GM18519 (cell line): Measurements from ENCODE around the gene C5orf63.
"Not testable (repeated sequence)": the region's sequence is repeated elsewhere in the genome, so short reads cannot be mapped to it uniquely, and the experiment has no call there.

Experiments used
- ATAC-seq: cut with Tn5 transposase; IDR thresholded peaks from one replicate; pipeline ENCODE4 v1.9.1; 2021; ENCODE audit warnings: mild to moderate bottlenecking, moderate library complexity; ENCODE audit not compliant: unreplicated experiment, low FRiP score

Gene C5orf63

DNA sequence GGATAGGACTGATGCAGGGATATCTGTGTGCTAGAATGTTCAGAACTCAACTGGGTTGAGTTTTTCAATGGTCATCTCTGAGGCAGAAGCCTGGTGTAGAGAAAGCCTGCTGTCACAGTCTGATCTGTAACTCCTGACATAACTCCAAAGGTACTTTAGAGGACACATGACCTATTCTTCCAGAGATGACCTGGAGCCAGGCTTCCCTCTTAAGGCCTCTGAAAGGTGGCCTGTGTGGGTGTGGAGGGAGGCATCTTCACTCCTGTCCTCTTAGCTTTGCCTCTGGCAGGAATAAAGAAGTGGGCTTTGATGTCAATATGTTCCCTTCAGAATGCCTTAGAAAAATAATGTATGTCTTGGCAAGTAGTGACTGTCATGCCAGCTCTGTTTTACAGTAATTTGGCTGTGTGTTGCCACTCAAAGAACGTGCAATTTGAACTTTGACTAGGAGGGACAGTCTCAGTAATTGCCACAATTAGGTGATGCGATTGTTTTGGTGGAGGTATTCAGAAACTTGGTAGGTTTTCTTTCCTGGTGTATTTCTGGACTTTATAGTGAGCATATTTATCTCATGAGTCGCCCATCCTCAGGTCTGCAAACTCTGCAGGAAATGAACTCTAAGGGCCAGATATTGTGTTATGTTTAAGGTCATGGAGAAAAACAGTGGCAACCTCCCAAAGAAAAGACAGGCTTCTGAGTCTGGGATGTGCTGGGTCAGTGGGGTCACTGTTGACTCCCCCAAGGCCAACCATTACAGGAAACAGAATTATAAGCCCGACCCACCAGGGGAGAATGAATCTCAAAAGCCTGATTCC lies 3.2 kb upstream of the C5orf63 start:
- ATAC-seq = no peak

DNA sequence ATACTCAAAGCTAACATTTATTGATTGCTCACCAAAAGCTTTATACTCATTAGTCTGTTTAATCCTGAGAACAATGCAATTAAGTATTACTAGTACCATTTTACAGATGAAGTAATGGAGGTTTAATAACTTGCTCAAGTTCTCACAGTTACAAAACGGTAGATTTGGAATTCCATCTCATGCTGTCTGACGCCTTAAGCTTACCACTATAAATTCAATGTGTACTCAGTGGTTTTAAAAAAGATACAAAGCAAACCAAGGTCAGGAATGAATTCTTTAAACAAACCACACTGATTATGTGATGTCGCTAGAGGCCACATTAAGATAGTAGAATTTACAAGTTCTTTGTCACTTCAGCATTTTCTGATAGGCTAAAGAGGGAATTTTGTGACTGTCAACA lies 1.2 kb upstream of the C5orf63 start:
- no peak for ATAC-seq

DNA sequence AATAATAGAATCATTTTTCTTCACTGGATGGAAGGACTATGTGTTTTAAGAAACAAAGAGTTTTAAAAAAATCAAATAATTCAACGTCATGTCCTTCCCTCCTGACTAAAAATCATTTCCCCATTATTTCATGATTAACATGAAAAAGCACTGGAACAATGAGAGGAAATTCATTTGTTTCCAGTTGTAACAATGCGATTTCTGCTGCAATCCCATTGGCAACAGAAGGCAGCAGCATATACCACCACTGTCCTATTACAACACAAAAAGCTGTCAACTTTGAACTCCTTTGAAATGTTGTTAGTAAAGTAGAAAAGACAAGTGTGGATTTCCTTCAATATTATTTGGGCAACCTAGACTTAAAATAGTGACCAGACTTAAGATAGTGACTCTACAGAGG lies 3.1 kb downstream of the C5orf63 start:
- no peak for ATAC-seq

DNA sequence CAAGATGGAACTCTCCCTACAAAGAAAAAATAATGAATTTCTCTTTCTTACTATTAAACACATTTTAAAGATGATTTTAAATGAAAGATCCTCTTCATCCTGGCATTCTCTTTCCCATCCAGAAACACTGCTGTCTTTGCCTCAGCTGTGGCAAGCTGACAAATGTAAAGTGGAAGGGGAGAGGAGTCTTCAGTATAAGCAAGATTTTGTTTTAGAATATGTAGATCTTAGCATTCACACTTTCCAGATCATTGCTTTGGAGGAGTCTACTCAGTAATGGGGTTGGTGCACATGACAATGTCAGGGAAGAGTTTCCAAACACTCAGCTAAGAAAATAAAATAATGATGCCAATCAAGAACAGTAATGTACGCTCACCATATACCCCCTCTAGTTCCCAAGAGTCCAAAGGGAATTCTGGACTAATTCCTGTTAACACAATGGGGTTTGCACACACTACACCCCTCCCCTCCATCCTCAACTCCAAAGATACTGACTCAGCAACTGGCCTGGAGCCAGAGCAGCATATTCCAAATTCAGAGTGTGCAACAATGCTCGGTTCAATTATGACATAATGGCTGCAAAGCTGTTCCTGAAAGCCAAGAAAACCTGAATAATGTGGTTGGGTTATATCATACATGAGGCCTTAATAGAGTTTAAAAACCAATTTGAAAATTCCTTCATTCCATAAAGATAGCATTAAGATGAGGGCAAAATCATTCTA lies 4.6 kb downstream of the C5orf63 start:
- no peak for ATAC-seq

DNA sequence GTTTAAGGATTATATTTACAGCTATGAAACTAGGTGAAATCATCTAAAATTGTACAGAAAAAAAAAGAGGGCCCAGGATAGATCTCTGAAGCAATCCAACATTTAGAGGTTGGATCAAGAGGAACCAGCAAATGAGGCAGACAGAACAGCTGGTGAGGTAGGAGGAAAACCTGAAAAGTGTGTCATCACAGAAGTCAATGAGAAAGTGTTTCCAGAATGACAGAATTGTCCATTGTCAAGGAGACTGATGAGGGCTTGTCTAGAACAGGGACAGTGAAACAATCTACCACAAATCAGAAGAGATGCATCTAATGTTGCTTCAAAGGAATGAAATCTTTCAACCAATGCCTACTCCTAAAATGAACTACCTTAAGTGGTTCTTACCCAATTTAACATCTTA lies 6.6 kb downstream of the C5orf63 start:
- no peak for ATAC-seq

- ATAC-seq = no peak
Observed at GRCh38 chr5:127064253-127064840, 9.0 kb downstream of the C5orf63 start.

DNA sequence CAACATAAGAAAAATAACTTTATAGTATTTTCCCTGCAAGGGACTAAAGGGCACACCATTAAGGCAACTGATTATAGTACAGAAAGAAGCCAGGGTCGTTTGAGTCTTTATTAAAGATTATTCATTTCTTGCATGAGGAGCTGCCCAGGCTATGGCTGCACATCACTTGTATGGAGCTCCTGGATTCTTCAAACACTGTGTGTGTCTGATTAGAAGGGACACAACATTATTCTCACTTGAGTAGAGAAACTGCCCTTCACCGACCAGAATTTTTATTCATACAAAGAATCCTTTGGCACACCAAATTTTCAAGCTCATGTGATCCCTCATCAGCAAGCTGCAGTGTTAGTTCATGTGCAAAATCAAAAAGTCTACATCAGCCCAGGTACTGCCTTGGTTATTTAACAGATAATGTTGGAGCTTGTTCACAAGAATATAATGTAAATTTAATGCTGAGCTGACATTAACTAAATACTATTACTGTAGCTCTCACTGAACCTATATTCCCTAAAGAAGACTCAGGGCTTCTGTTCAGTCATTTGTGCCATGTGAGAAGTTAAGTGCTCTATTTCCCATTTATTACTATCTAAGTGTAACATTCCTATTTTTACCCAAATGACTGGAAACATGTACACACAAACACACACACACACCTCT lies 9.9 kb downstream of the C5orf63 start:
- ATAC-seq = no peak

- no peak for ATAC-seq
Observed at GRCh38 chr5:127061956-127062355, 11.3 kb downstream of the C5orf63 start.

DNA sequence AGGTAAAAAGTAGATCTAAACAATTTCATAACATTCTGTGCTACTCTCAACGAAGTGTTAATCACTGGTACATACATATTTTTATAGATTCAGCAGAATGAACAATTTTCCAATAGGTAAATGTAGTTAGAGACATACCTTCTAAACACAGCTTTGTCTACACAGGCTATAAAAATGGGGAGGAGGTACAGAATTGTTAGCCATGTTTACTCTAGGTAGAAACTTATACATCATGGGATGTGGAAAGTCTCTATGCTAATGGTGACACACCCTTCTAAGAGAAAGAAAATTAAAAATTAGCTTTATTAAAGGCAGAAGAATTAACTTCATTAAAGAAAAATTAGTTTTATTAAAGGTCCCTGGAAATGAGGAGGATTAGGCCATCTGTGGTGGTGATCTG lies 11.8 kb downstream of the C5orf63 start:
- no peak for ATAC-seq

DNA sequence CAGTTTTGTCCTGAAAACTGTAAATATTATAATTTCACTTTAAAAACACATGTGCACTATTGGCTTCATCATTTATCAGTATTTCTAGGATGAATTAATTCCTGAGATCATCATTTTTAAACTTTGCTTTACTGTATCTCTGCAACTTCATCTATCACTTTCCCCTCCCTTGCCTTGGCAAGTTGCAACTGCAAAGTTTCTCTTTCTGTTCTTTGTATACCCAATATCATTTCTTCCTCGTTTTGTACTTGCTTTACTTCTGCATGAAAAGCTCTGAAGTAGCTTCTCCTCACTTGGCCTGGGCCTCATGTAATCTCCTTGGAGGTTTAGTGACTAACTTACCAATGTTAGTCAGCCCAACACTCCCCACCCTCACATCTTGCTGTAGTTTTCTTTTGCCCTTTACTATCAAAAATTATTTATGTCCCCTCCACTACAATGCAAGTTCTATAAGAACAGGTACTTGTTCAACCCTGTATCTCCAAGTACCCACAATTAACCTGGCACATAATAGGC lies 12.8 kb downstream of the C5orf63 start:
- ATAC-seq = no peak

DNA sequence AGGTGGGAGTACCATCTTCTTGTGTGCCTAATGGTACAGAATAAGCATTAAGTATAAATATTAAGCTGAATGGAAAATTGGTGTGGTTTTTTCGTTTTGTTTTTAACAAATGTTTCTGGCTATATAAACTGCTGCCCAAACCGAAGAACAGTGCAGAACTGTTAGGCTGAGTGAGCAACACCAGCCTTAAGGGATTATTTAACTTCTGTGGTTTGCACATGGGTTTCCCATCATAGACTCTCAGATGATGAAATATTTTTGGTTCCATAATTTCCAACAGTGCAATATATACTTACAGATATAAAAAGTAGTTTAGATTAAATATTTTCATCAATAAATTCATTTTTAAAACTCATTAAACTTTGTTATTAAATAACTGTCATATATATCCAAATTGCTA lies 16.4 kb downstream of the C5orf63 start:
- no peak for ATAC-seq

DNA sequence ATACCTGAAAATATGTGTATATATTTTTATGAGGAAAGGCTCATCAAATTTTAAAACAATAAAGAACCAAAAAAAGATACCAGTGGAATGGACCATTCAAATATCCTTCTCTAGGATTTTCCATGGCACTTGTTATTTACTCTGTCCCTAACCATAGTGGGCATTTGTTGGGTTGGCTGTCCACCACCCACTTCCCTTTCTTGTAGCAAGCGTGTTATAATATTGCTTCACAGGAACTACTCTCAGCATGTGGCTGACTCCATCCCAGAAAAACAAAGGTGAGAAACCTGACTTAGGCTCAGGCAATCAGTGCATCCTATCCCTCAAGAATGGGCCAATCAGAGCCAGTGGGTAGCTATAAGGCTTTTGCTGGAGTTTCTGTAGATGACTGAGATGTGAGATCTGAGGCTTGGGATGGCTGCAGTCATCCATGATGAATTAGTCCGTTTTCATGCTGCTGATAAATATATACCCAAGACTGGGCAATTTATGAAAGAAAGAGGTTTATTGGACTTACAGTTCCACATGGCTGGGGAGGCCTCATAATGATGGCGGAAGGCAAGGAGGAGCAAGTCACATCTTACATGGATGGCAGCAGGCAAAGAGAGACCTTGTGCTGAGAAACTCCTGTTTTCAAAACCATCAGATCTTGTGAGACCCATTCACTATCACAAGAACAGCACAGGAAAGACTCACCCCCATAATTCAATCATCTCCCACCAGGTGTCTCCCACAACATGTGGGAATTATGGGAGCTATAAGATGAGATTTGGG lies 17.2 kb downstream of the C5orf63 start:
- ATAC-seq = no peak

GRCh38 chr5:127053551-127053950 lies 19.8 kb downstream of the C5orf63 start:
- not testable (repeated sequence) for ATAC-seq

DNA sequence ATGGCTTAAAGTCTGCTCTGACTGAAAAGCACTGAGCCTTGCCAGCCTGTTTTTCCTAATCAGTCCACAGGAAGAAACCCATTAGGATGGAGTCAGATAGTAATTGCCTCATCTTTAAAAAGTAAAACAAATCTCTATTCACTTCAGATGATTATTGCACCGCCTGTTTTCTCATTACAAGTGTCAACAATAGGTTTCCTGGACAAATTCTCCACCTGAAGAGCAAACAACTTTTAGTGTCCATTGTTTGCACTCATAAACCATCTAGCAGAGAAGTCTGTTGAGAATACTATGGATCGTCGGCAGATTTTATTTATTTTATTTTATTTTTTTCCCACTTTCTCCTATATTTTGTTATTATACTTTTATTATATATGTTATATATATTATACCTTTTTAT lies 20.3 kb downstream of the C5orf63 start:
- ATAC-seq = no peak

DNA sequence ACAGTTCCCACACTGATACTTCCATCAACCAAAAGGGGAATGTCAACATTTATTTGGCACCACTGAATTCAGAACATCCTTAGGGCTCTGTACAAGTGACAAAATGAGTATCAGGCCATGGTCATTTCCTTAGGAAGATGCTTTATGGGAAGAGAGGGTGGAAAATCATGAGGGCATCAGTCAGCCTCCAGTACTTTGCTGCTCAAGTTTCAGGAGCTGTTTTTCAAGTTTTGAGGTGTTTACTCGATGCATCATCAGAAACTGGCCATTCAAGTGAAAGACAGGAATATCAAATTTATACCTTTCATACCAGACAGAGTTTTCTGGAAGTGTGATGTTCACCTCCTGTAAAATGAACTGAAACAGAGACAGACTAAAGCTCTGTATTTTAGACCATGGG lies 21.7 kb downstream of the C5orf63 start:
- no peak for ATAC-seq

DNA sequence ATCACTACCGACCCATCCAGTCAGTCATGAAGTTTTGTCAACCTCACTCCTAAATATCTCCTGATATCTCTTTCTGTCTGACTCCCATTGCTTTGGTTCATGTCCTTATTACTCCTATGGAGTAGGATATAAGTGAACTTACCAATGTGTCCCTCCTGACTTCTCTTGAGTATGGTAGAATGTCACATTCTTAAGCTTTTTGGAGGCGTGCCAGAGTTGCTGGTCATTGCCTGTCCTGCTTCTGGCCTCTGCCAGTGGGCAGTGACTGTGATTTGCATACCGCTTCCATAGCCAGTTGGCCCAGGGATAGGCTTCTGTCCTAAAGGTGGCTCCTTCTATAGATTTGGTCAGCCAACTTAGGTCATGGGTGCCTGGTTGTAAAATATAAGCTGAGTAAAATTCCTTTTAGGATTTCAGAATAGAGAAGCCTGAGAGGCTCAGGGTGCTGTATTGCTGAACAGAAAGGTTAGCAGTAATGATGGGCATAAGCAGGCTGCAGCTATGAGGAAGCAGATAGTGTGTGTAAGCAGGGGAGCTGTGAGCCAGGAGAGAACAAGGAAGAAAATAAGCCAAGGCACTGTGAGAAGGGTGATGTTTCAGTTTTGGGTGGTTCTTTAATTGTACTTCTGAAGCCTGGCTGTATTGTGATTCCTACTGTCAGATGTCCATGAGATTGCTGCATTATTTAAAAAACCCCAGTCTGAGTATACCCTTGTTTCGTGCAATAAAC lies 26.8 kb downstream of the C5orf63 start:
- no peak for ATAC-seq

GRCh38 chr5:127042593-127042992 lies 30.7 kb downstream of the C5orf63 start:
- ATAC-seq = no peak

GRCh38 chr5:127041571-127041970 lies 31.7 kb downstream of the C5orf63 start:
- no peak for ATAC-seq

GRCh38 chr5:127040796-127041520 lies 32.3 kb downstream of the C5orf63 start:
- ATAC-seq = no peak
